Osteocyte (in vitro differentiated cells): Measurements from ENCODE around the gene CARD11. TPM values are rescaled to one million over a fixed set of nuclear protein-coding genes. Genes with fewer than 3 reads are reported as not detected.
A peak's percentile ranks its signal among the peaks of the same experiment; 100 is the strongest.

Source experiments
- DNase-seq: peaks from one replicate; pipeline ENCODE4 v3.0.0; 2021; ENCODE audit warnings: mixed read lengths; ENCODE audit not compliant: unreplicated experiment; ENCODE audit errors: extremely low spot score
- H3K27ac Mint-ChIP-seq: one replicate; pipeline ENCODE4 v1.8.0; 2021; ENCODE audit warnings: mild to moderate bottlenecking, mixed read lengths; ENCODE audit not compliant: unreplicated experiment
- H3K27me3 Mint-ChIP-seq: one replicate; pipeline ENCODE4 v1.8.0; 2021; ENCODE audit warnings: mixed read lengths; ENCODE audit not compliant: unreplicated experiment
- H3K36me3 Mint-ChIP-seq: one replicate; pipeline ENCODE4 v1.8.0; 2021; ENCODE audit warnings: mixed read lengths; ENCODE audit not compliant: unreplicated experiment
- H3K4me1 Mint-ChIP-seq: one replicate; pipeline ENCODE4 v1.8.0; 2021; ENCODE audit warnings: mixed read lengths; ENCODE audit not compliant: unreplicated experiment
- H3K4me3 Mint-ChIP-seq: one replicate; pipeline ENCODE4 v1.8.0; 2021; ENCODE audit warnings: mild to moderate bottlenecking, moderate library complexity, mixed read lengths; ENCODE audit not compliant: unreplicated experiment
- H3K9me3 Mint-ChIP-seq: one replicate; pipeline ENCODE4 v1.8.0; 2021; ENCODE audit warnings: mixed read lengths; ENCODE audit not compliant: unreplicated experiment
- total RNA-seq: library from RNA; stranded (reverse); gene quantifications from 2 replicates; pipeline ENCODE4 v1.2.1, GENCODE V29; 2021
- TF ChIP-seq, protein P1 (sequence below): fragments of 200-600 bp; sonication (generic); IDR thresholded peaks from 2 replicates; pipeline ENCODE4 v1.5.0; 2021; ENCODE audit warnings: antibody characterized with exemption, mild to moderate bottlenecking, moderate library complexity

CARD11 gene
- total RNA-seq, 1 donor from 2014 or later = 0.24 TPM

DNA sequence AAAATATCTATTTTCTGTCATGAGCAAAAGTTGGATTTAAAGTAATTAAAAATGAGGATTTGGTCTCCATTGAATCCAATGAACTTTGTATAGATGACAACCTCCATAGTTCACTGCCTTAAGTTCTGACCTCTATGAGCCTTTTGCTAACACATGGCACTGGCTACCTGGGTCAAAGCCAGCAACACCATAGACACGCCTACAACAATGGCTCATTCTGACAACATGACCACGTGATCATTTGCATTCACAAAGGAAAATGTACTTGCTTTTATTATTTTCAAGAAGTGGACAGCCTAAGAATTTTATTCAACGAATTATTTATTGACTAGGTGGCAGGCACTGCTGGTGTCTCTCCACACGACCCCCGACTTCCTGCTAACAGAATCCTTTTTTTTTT lies 90.6 kb downstream of the CARD11 start:
- Mint-ChIP-seq H3K4me3 (no peak overlapping the region), H3K36me3 (no peaks in the 10 kb centered on the region), H3K4me1 (peaks cover 5% of the 10 kb centered on the region), H3K27ac (no peak overlapping the region), H3K9me3 (peaks cover 21% of the 10 kb centered on the region), H3K27me3 (peaks cover 20% of the 10 kb centered on the region)
- DNase-seq = no peak
- TF ChIP-seq, protein P1, sequence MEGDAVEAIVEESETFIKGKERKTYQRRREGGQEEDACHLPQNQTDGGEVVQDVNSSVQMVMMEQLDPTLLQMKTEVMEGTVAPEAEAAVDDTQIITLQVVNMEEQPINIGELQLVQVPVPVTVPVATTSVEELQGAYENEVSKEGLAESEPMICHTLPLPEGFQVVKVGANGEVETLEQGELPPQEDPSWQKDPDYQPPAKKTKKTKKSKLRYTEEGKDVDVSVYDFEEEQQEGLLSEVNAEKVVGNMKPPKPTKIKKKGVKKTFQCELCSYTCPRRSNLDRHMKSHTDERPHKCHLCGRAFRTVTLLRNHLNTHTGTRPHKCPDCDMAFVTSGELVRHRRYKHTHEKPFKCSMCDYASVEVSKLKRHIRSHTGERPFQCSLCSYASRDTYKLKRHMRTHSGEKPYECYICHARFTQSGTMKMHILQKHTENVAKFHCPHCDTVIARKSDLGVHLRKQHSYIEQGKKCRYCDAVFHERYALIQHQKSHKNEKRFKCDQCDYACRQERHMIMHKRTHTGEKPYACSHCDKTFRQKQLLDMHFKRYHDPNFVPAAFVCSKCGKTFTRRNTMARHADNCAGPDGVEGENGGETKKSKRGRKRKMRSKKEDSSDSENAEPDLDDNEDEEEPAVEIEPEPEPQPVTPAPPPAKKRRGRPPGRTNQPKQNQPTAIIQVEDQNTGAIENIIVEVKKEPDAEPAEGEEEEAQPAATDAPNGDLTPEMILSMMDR = no peak

GRCh38 chr7:2952316-2952715 lies 91.4 kb downstream of the CARD11 start:
- Mint-ChIP-seq H3K4me3 (no peak overlapping the region), H3K9me3 (peaks cover 21% of the 10 kb centered on the region), H3K36me3 (no peaks in the 10 kb centered on the region), H3K27ac (no peak overlapping the region), H3K27me3 (peaks cover 26% of the 10 kb centered on the region), H3K4me1 (peaks cover 5% of the 10 kb centered on the region)
- TF ChIP-seq, protein P1 = no peak
- no peak for DNase-seq

GRCh38 chr7:2950578-2950977 lies 93.1 kb downstream of the CARD11 start:
- Mint-ChIP-seq H3K4me3 (no peak overlapping the region), H3K9me3 (peaks cover 21% of the 10 kb centered on the region), H3K27me3 (peaks cover 40% of the 10 kb centered on the region), H3K36me3 (no peaks in the 10 kb centered on the region), H3K27ac (no peak overlapping the region), H3K4me1 (no peaks in the 10 kb centered on the region)
- TF ChIP-seq, protein P1 = no peak
- no peak for DNase-seq

DNA sequence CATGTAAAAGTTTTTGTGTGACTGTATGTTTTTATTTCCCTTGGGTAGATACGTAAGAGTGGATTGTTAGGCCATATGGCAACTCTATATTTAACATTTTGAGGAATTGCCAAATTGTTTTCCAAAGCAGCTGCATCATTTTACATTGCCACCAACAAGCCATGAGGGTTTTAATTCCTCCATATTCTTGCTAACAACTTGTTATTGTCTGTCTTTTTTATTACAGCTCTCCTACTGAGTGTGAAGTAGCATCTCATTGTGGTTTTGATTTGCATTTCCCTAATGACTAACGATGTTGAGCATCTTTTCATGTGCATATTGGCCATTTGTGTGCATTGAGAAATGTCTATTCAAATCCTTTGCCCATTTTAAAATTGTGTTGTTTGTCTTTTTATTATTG lies 94.9 kb downstream of the CARD11 start:
- no peak for DNase-seq
- no peaks in the 10 kb centered on the region for H3K4me1 Mint-ChIP-seq
- peaks cover 44% of the 10 kb centered on the region for H3K27me3 Mint-ChIP-seq
- TF ChIP-seq, protein P1 = no peak
- no peaks in the 10 kb centered on the region for H3K36me3 Mint-ChIP-seq
- no peak overlapping the region for H3K4me3 Mint-ChIP-seq
- no peak overlapping the region for H3K27ac Mint-ChIP-seq
- peaks cover 21% of the 10 kb centered on the region for H3K9me3 Mint-ChIP-seq

- H3K27me3 Mint-ChIP-seq = peaks cover 48% of the 10 kb centered on the region
- no peak overlapping the region for H3K4me3 Mint-ChIP-seq
- no peaks in the 10 kb centered on the region for H3K4me1 Mint-ChIP-seq
- H3K27ac Mint-ChIP-seq = no peak overlapping the region
- H3K36me3 Mint-ChIP-seq = no peaks in the 10 kb centered on the region
- peaks cover 21% of the 10 kb centered on the region for H3K9me3 Mint-ChIP-seq
- DNase-seq = peak; percentile 10
- TF ChIP-seq, protein P1 = no peak
Observed at GRCh38 chr7:2947058-2947780, 96.4 kb downstream of the CARD11 start.
